ENCODE data around the gene ZFP69B. TPM values are rescaled to one million over a fixed set of nuclear protein-coding genes. Genes with fewer than 3 reads are reported as not detected.

Gene ZFP69B
- polyA plus RNA-seq, 2 of the 4 experiments (the other 2 are of a cell fraction): 1.9 to 3.0 TPM

GRCh38 chr1:40507973-40508372 lies 57.7 kb downstream of the ZFP69B start:
- peak overlapping the region; percentile 76 for H3K4me3 ChIP-seq
- peak overlapping the region; percentile 71 to 91 for H3K27ac ChIP-seq
- H3K4me1 ChIP-seq: no peaks in the 10 kb centered on the region
- WGBS (ENCODE audit: missing lambda C conversion rate): 76% methylated on average over 6 of the region's 6 CpGs
- H3K9me3 ChIP-seq: peaks cover 57% of the 10 kb centered on the region
- no peak for ATAC-seq
- CTCF ChIA-PET: no interaction called here
- DNase-seq (ENCODE audit: low read depth in 1 of 2, low spot score in 1 of 2): no peak
- peak overlapping the region; percentile 77 for H3K4me2 ChIP-seq
- TF ChIP-seq PHF8 (IDR thresholded peaks at IDR 0.05; ENCODE audit: borderline replicate concordance, low read depth) (no peak), MAX (IDR thresholded peaks at IDR 0.05) (no peak), RCOR1 (IDR thresholded peaks at IDR 0.05; ENCODE audit: low read depth, low read length) (no peak), KDM5A (IDR thresholded peaks at IDR 0.05) (no peak), JUNB (IDR thresholded peaks at IDR 0.05) (no peak), HOXB13 (CRISPR knock-in tag; IDR thresholded peaks at IDR 0.05; ENCODE audit: low read depth) (no peak), RARB (CRISPR knock-in tag; IDR thresholded peaks at IDR 0.05) (no peak), NR3C1 (IDR thresholded peaks at IDR 0.05) (no peak), MAZ (IDR thresholded peaks at IDR 0.05; ENCODE audit: borderline replicate concordance, low read depth, low read length) (no peak), ESRRA (IDR thresholded peaks at IDR 0.05; ENCODE audit: borderline replicate concordance, low read length) (no peak), TFCP2L1 (CRISPR knock-in tag; IDR thresholded peaks at IDR 0.05) (no peak), CBX8 (IDR thresholded peaks at IDR 0.05) (no peak)
- TF ChIP-seq, protein P1, sequence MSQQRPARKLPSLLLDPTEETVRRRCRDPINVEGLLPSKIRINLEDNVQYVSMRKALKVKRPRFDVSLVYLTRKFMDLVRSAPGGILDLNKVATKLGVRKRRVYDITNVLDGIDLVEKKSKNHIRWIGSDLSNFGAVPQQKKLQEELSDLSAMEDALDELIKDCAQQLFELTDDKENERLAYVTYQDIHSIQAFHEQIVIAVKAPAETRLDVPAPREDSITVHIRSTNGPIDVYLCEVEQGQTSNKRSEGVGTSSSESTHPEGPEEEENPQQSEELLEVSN (IDR thresholded peaks at IDR 0.05; ENCODE audit: borderline replicate concordance, low read depth): no peak
- FAIRE-seq: no peak
- POLR2A ChIA-PET: no interaction called here

DNA sequence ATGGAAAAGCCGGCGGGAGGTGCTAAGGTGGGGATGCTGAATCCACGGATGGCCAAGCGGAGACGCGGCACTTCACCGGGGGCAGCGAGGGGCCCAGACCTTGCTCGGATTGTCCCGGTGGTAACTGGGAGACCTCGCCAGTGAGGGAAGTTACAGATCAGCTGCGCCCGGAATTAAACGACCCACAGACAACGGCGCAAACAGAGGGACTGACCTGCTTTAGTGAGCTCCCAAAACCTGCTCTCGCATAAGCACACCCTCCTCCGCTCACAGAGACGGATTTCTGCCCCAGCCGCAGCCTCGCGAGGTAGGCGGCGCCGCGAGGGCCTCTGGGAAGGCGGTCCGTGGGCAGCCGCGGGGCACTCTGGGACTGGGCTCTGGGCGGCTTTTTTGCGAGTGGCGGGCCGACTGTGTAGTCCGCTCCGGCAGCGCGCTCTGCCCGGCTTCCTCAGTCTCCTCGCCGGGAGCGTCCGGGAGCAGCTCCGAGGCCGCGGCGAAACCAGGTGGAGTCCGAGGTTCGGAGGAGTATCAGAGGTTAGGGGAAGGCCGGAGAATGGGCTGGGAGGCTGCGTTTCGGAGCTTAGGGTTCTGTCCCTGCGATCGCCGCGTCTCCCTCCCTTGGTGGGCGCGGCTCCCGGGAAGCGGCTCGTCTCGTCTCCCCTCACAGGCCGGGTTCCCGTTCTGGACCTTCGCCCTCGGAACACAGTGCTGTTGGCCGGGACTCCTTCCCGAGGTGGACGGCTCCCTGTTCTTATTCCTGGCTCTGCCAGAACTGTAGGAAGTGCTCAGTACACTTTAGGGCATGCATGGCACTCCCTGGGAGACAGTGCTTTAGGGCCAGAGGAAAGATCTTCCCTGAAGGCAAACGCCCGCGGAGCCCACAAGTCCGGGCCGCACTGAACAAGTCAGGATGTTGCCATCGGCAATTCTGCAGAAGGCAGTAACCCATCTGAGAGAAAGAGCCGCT lies 58.4 kb downstream of the ZFP69B start, which contains the start of gene EXO5:
TSS of gene EXO5 (plus strand) at position 393 of the 967 bp plus-strand sequence. CDS start 5,778 bp downstream, outside the sequence.
- peak; percentile 95 to 98 for ATAC-seq
- ChIA-PET CTCF (no interaction called here), POLR2A (interaction anchor here (0.6 to 1.0 kb wide), 2 partner anchors 23 to 45 kb away, joined by 3 to 5 read pairs; partner anchors contain the start of gene ZNF684)
- Histone ChIP-seq H3K27ac (peak within 1 kb of the TSS; percentile 71 to 91), H3K4me2 (peak within 1 kb of the TSS; percentile 77), H3K4me1 (no peaks in the 10 kb centered on the region), H3K4me3 (peak within 1 kb of the TSS; percentile 76), H3K9me3 (peaks cover 58% of the 10 kb centered on the region)
- WGBS (ENCODE audit: missing lambda C conversion rate): 20% methylated on average over 25 of the region's 76 CpGs
- no peak for FAIRE-seq
- DNase-seq (ENCODE audit: low read depth in 1 of 2, low spot score in 1 of 2): peak; percentile 24 to 64
- TF ChIP-seq MYC (IDR thresholded peaks at IDR 0.05; ENCODE audit: borderline replicate concordance, low read length) (no peak), FOSL2 (IDR thresholded peaks at IDR 0.05) (no peak), FOSL2 (CRISPR knock-in tag; IDR thresholded peaks at IDR 0.05) (no peak), JUN (IDR thresholded peaks at IDR 0.05) (peak in 1 of 2 experiments; percentile 50; a peak in 1 of 5 replicates), POLR2A (IDR thresholded peaks at IDR 0.05; ENCODE audit: low read length) (peak; percentile 52), EHMT2 (IDR thresholded peaks at IDR 0.05; ENCODE audit: low read depth) (no peak), CHD2 (IDR thresholded peaks at IDR 0.05; ENCODE audit: low read length, partially characterized antibody) (peak; percentile 49), MAX (IDR thresholded peaks at IDR 0.05) (peak; percentile 93), FOXS1 (CRISPR knock-in tag; IDR thresholded peaks at IDR 0.05) (no peak), RAD21 (conservative IDR thresholded peaks at IDR 0.05 in 1 of 2, IDR thresholded peaks at IDR 0.05 in 1 of 2) (no peak), KDM5A (IDR thresholded peaks at IDR 0.05) (no peak), HDAC2 (IDR thresholded peaks at IDR 0.05) (no peak), NPAS2 (CRISPR knock-in tag; IDR thresholded peaks at IDR 0.05; ENCODE audit: borderline replicate concordance) (no peak), RFX5 (IDR thresholded peaks at IDR 0.05) (no peak), PHF8 (IDR thresholded peaks at IDR 0.05; ENCODE audit: borderline replicate concordance, low read depth) (peak; percentile 23; the same call in 1 of the 2 replicates), MAZ (IDR thresholded peaks at IDR 0.05; ENCODE audit: borderline replicate concordance, low read depth, low read length) (no peak), CEBPB (IDR thresholded peaks at IDR 0.05) (no peak), EP300 (IDR thresholded peaks at IDR 0.05) (no peak), GATA3 (IDR thresholded peaks at IDR 0.05; ENCODE audit: borderline replicate concordance) (no peak), CHD4 (IDR thresholded peaks at IDR 0.05; ENCODE audit: borderline replicate concordance) (no peak), CTCF (IDR thresholded peaks at IDR 0.05) (no peak), NFE2L2 (conservative IDR thresholded peaks at IDR 0.05; ENCODE audit: low read length) (no peak), HES2 (IDR thresholded peaks at IDR 0.05) (no peak), FOSB (CRISPR knock-in tag; IDR thresholded peaks at IDR 0.05) (no peak), BCL3 (IDR thresholded peaks at IDR 0.05) (0 out of 3 replicates have a peak, but pooled peaks have one; percentile 40), HEYL (CRISPR knock-in tag; IDR thresholded peaks at IDR 0.05) (no peak)

All from A549 (cell line).